HG03066 (cell line): ENCODE results near the gene FGFR3.

Experiments
- ATAC-seq: cut with Tn5 transposase; IDR thresholded peaks from one replicate; pipeline ENCODE4 v1.9.1; 2021; ENCODE audit warnings: low read depth; ENCODE audit not compliant: unreplicated experiment

The FGFR3 gene

GRCh38 chr4:1813231-1813630 lies 20.1 kb downstream of the FGFR3 start:
- no peak for ATAC-seq

GRCh38 chr4:1813915-1814314 lies 20.8 kb downstream of the FGFR3 start:
- ATAC-seq: no peak

- no peak for ATAC-seq
Measured at GRCh38 chr4:1814453-1814852, 21.4 kb downstream of the FGFR3 start.

- ATAC-seq: no peak
Measured at GRCh38 chr4:1815096-1815996, 22.3 kb downstream of the FGFR3 start.

- no peak for ATAC-seq
Measured at GRCh38 chr4:1815997-1816860, 23.1 kb downstream of the FGFR3 start.

- ATAC-seq: no peak
Measured at GRCh38 chr4:1819284-1819683, 26.2 kb downstream of the FGFR3 start.

- ATAC-seq: no peak
Measured at GRCh38 chr4:1819816-1820215, 26.7 kb downstream of the FGFR3 start.

- ATAC-seq: no peak
Measured at GRCh38 chr4:1821679-1822567, 28.8 kb downstream of the FGFR3 start.

- ATAC-seq: no peak
Measured at GRCh38 chr4:1822568-1823544, 29.8 kb downstream of the FGFR3 start.

GRCh38 chr4:1823545-1823932 lies 30.4 kb downstream of the FGFR3 start:
- no peak for ATAC-seq

- no peak for ATAC-seq
Measured at GRCh38 chr4:1824746-1825145, 31.7 kb downstream of the FGFR3 start.

GRCh38 chr4:1825326-1825725 lies 32.2 kb downstream of the FGFR3 start:
- no peak for ATAC-seq

GRCh38 chr4:1826531-1827350 lies 33.6 kb downstream of the FGFR3 start:
- ATAC-seq: no peak

- no peak for ATAC-seq
Measured at GRCh38 chr4:1830234-1830633, 37.1 kb downstream of the FGFR3 start.

GRCh38 chr4:1830642-1831228 lies 37.6 kb downstream of the FGFR3 start:
- ATAC-seq: no peak

- no peak for ATAC-seq
Measured at GRCh38 chr4:1831331-1831730, 38.2 kb downstream of the FGFR3 start.

GRCh38 chr4:1832690-1833089 lies 39.6 kb downstream of the FGFR3 start:
- no peak for ATAC-seq
